ENCODE measurements around the gene MCOLN1.
A peak's percentile ranks its signal among the peaks of the same experiment; 100 is the strongest.

MCOLN1 gene

DNA sequence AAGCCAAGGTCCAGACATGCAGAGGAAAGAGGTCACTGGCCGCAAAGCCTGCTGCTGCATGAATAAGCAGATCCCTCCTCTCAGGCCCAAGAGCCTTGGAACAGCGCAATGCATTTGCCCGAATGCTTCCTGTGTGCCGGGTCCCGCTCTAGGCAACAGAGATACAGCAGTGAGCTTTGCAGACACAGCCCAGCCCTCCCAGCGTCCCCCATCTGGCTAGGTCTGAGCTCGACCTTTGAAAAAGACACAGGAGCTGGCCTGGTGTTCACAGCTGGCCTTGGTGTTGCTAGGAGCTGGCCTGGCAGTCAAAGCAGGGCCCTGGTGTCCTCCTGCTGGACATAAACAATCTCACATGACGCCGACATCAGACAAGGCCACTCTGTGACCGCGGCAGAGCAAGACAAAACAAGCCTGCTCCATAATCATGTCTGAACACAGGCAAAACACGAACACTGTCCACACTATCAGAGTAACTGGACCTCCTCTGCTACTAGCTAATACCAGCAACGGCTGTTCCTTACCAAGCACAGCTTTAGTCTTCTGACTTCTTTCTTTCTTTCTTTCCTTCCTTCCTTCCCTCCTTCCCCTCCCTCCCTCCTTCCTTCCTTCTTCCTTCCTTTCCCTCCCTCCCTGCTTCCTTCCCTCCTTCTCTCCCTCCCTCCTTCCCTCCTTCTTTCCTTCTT, 27.9 kb upstream of the MCOLN1 start:
- TF ChIP-seq, protein P1, sequence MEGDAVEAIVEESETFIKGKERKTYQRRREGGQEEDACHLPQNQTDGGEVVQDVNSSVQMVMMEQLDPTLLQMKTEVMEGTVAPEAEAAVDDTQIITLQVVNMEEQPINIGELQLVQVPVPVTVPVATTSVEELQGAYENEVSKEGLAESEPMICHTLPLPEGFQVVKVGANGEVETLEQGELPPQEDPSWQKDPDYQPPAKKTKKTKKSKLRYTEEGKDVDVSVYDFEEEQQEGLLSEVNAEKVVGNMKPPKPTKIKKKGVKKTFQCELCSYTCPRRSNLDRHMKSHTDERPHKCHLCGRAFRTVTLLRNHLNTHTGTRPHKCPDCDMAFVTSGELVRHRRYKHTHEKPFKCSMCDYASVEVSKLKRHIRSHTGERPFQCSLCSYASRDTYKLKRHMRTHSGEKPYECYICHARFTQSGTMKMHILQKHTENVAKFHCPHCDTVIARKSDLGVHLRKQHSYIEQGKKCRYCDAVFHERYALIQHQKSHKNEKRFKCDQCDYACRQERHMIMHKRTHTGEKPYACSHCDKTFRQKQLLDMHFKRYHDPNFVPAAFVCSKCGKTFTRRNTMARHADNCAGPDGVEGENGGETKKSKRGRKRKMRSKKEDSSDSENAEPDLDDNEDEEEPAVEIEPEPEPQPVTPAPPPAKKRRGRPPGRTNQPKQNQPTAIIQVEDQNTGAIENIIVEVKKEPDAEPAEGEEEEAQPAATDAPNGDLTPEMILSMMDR (IDR thresholded peaks at IDR 0.05; ENCODE audit: low read depth, low read length, missing control alignments): peak; percentile 41
- DNase-seq: peak; percentile 43
- no peak overlapping the region for H3K4me3 ChIP-seq (ENCODE audit: low read depth, low read length)
- no peaks in the 10 kb centered on the region for H3K27me3 ChIP-seq (replicated peaks)
- H3K27ac ChIP-seq: no peak overlapping the region
- H3K36me3 ChIP-seq (replicated peaks): no peaks in the 10 kb centered on the region
- in situ Hi-C loops (cut with HindIII; ENCODE audit: low pct_ligation_motif_present, low sequenced_read_pairs): no loop called here

GRCh38 chr19:7497292-7497691, 25.1 kb upstream of the MCOLN1 start:
- in situ Hi-C loops (cut with HindIII; ENCODE audit: low pct_ligation_motif_present, low sequenced_read_pairs): no loop called here
- no peaks in the 10 kb centered on the region for H3K36me3 ChIP-seq (replicated peaks)
- no peak overlapping the region for H3K4me3 ChIP-seq (ENCODE audit: low read depth, low read length)
- no peaks in the 10 kb centered on the region for H3K27me3 ChIP-seq (replicated peaks)
- DNase-seq: no peak
- TF ChIP-seq, protein P1 (IDR thresholded peaks at IDR 0.05; ENCODE audit: low read depth, low read length, missing control alignments): peak; percentile 68
- no peak overlapping the region for H3K27ac ChIP-seq

GRCh38 chr19:7500811-7501450, 21.5 kb upstream of the MCOLN1 start:
- Histone ChIP-seq H3K27me3 (replicated peaks) (no peaks in the 10 kb centered on the region), H3K4me3 (ENCODE audit: low read depth, low read length) (peak overlapping the region; percentile 46), H3K36me3 (replicated peaks) (no peaks in the 10 kb centered on the region), H3K27ac (no peak overlapping the region)
- DNase-seq: peak; percentile 39
- TF ChIP-seq, protein P1 (IDR thresholded peaks at IDR 0.05; ENCODE audit: low read depth, low read length, missing control alignments): no peak
- in situ Hi-C loops (cut with HindIII; ENCODE audit: low pct_ligation_motif_present, low sequenced_read_pairs): no loop called here

- no peaks in the 10 kb centered on the region for H3K27me3 ChIP-seq (replicated peaks)
- no peak overlapping the region for H3K4me3 ChIP-seq (ENCODE audit: low read depth, low read length)
- no peak overlapping the region for H3K27ac ChIP-seq
- no peak for DNase-seq
- no peaks in the 10 kb centered on the region for H3K36me3 ChIP-seq (replicated peaks)
- TF ChIP-seq, protein P1 (IDR thresholded peaks at IDR 0.05; ENCODE audit: low read depth, low read length, missing control alignments): no peak
- in situ Hi-C loops (cut with HindIII; ENCODE audit: low pct_ligation_motif_present, low sequenced_read_pairs): no loop called here
These were observed 19.9 kb upstream of the MCOLN1 start for GRCh38 chr19:7502552-7502951.

- Histone ChIP-seq H3K27me3 (replicated peaks) (no peaks in the 10 kb centered on the region), H3K27ac (no peak overlapping the region), H3K36me3 (replicated peaks) (no peaks in the 10 kb centered on the region), H3K4me3 (ENCODE audit: low read depth, low read length) (no peak overlapping the region)
- TF ChIP-seq, protein P1 (IDR thresholded peaks at IDR 0.05; ENCODE audit: low read depth, low read length, missing control alignments): no peak
- in situ Hi-C loops (cut with HindIII; ENCODE audit: low pct_ligation_motif_present, low sequenced_read_pairs): no loop called here
- DNase-seq: no peak
These were observed 17.7 kb upstream of the MCOLN1 start for GRCh38 chr19:7504684-7505083.

Data from brain microvascular endothelial cell (primary cell).